NCI-H774 (cell line): Measurements from ENCODE around the gene KCTD4.
"Not testable (repeated sequence)": the region's sequence is repeated elsewhere in the genome, so short reads cannot be mapped to it uniquely, and the experiment has no call there.

Experiments
- DNase-seq: peaks from one replicate; lab custom pipeline; 2025; lab: John Stamatoyannopoulos, UW

The KCTD4 gene

GRCh38 chr13:45215392-45216077, 14.7 kb upstream of the KCTD4 start:
- DNase-seq: no peak

- DNase-seq: no peak
Measured at GRCh38 chr13:45209229-45209628, 8.4 kb upstream of the KCTD4 start.

GRCh38 chr13:45208132-45208531, 7.3 kb upstream of the KCTD4 start:
- no peak for DNase-seq

- DNase-seq: no peak
Measured at GRCh38 chr13:45207319-45207718, 6.5 kb upstream of the KCTD4 start.

GRCh38 chr13:45206340-45206739, 5.5 kb upstream of the KCTD4 start:
- DNase-seq: no peak

- DNase-seq: no peak
Measured at GRCh38 chr13:45205124-45205523, 4.3 kb upstream of the KCTD4 start.

GRCh38 chr13:45199711-45200110, 1.1 kb downstream of the KCTD4 start:
- no peak for DNase-seq

GRCh38 chr13:45198924-45199323, 1.9 kb downstream of the KCTD4 start:
- DNase-seq: no peak

- DNase-seq: no peak
Measured at GRCh38 chr13:45198041-45198440, 2.8 kb downstream of the KCTD4 start.

- no peak for DNase-seq
Measured at GRCh38 chr13:45196622-45197021, 4.2 kb downstream of the KCTD4 start.

- no peak for DNase-seq
Measured at GRCh38 chr13:45196096-45196495, 4.7 kb downstream of the KCTD4 start.

- no peak for DNase-seq
Measured at GRCh38 chr13:45195421-45195820, 5.4 kb downstream of the KCTD4 start.

- DNase-seq: no peak
Measured at GRCh38 chr13:45194081-45194939, 6.5 kb downstream of the KCTD4 start.

GRCh38 chr13:45191874-45192273, 9.0 kb downstream of the KCTD4 start:
- no peak for DNase-seq

- DNase-seq: not testable (repeated sequence)
Measured at GRCh38 chr13:45189511-45189910, 11.3 kb downstream of the KCTD4 start.

- DNase-seq: not testable (repeated sequence)
Measured at GRCh38 chr13:45189077-45189476, 11.8 kb downstream of the KCTD4 start.

GRCh38 chr13:45185286-45185685, 15.6 kb downstream of the KCTD4 start:
- DNase-seq: no peak

- no peak for DNase-seq
Measured at GRCh38 chr13:45184693-45185092, 16.2 kb downstream of the KCTD4 start.

- no peak for DNase-seq
Measured at GRCh38 chr13:45180713-45181601, 19.9 kb downstream of the KCTD4 start.

- DNase-seq: no peak
Measured at GRCh38 chr13:45180303-45180702, 20.5 kb downstream of the KCTD4 start.

GRCh38 chr13:45179428-45179827, 21.4 kb downstream of the KCTD4 start:
- DNase-seq: no peak
